GM12878 (cell line): ENCODE measurements around the gene CCDC80. TPM values are rescaled to one million over a fixed set of nuclear protein-coding genes. Genes with fewer than 3 reads are reported as not detected.

ENCODE experiments used
- ASH2L ChIP-seq: fragments of 300-600, 200-600 bp; sonication (generic); IDR thresholded peaks from 2 replicates; pipeline ENCODE4 v1.6.1; 2017; ENCODE audit warnings: low read depth, mild to moderate bottlenecking, borderline replicate concordance
- CUX1 ChIP-seq: IDR thresholded peaks from 2 replicates; pipeline ENCODE4 v1.6.1; 2012; ENCODE audit warnings: improper control_type of control experiment, low read depth, low read length; ENCODE audit not compliant: insufficient replicate concordance
- ELK1 ChIP-seq: IDR thresholded peaks from 2 replicates; pipeline ENCODE4 v1.6.1; 2012; ENCODE audit warnings: low read depth, low read length, improper control_type of control experiment
- PBX3 ChIP-seq: IDR thresholded peaks from 2 replicates; pipeline ENCODE4 v1.6.1; 2011; ENCODE audit warnings: mild to moderate bottlenecking, low read depth, low read length, moderate library complexity; ENCODE audit not compliant: insufficient replicate concordance
- PRDM15 ChIP-seq: fragments of 450-650 bp; formaldehyde crosslinking; IDR thresholded peaks from 2 replicates; pipeline ENCODE4 v1.4.0; 2020; ENCODE audit warnings: mild to moderate bottlenecking, moderate library complexity
- RELA ChIP-seq: fragments of 450-650 bp; IDR thresholded peaks from 2 replicates; pipeline ENCODE4 v1.8.0; 2014; ENCODE audit warnings: borderline replicate concordance; ENCODE audit not compliant: partially characterized antibody
- SUZ12 ChIP-seq: fragments of 200-600 bp; sonication (generic); IDR thresholded peaks from one replicate; pipeline ENCODE4 v1.6.1; 2018; ENCODE audit warnings: antibody characterized with exemption, mild to moderate bottlenecking; ENCODE audit not compliant: unreplicated experiment
- polyA plus RNA-seq, 11 experiments: library from polyadenylated mRNA; depleted of rRNA in 4 of 11; unstranded in 6 of 11; stranded (reverse) in 5 of 11; fragments of >200 nt; fragmentation: Nextera tagmentation in 4 of 11; fragmentation: Illumina TruSeq in 1 of 11; extraction: Ambion mirVana in 4 of 11; extraction: Trizol in 1 of 11; gene quantifications; 1 replicate in 1 of 11; 2 replicates in 10 of 11; pipeline versions ENCODE4 v1.2.1 to v1.2.3, GENCODE V29; 2011 to 2016; ENCODE audit warnings: inconsistent platforms in 2 of 11, missing spikeins in 2 of 11, low read depth in 1 of 11
- total RNA-seq, 4 experiments: library from RNA; depleted of rRNA in 3 of 4; stranded (reverse); fragments of >200 nt in 3 of 4; fragmentation: Illumina TruSeq in 1 of 4; extraction: Trizol in 1 of 4; gene quantifications; 2 replicates each; pipeline versions ENCODE4 v1.2.1 to v1.2.3, GENCODE V29; 2013 to 2021

The CCDC80 gene
- total and polyA plus RNA-seq, 10 of the 15 experiments (the other 5 are each of a cell fraction or from before 2014, with no cell fraction given): 0.01 to 0.59 (median 0.21) TPM; not detected in 5

GRCh38 chr3:112646623-112647022, 5.7 kb upstream of the CCDC80 start (continued):
- TF ChIP-seq CUX1: no peak
- no peak for TF ChIP-seq RELA
- no peak for TF ChIP-seq PBX3
- no peak for TF ChIP-seq SUZ12
- TF ChIP-seq ASH2L: no peak
- TF ChIP-seq PRDM15: no peak
- no peak for TF ChIP-seq ELK1
